ENCODE results near the gene CX3CR1. TPM values are rescaled to one million over a fixed set of nuclear protein-coding genes. Genes with fewer than 3 reads are reported as not detected.
A peak's percentile ranks its signal among the peaks of the same experiment; 100 is the strongest.

CX3CR1 gene
- total and polyA plus RNA-seq, 2 donors, result 0.24 to 5.6 TPM

DNA sequence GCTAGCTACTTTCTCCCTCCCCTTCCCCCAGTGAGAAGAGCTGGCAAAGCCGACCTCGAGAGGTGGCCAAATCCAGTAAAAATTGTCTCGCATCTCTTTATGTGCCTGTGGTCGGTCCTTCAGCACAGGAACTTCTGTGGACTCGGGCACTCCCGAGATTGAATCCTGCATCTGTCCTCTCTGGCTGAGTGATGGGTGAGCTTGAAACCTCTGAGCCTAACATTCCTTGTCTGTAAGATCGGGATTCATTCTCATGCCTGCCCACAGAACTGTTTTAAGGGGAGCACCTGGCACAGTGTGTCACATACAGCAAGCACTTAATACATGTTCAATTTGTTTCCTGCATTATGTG lies 11.3 kb downstream of the CX3CR1 start:
- H3K27ac ChIP-seq (ENCODE audit: low read depth), result no peak overlapping the region
- no peak for DNase-seq (ENCODE audit: extremely low spot score)
- WGBS, result 62% methylated on average over 7 of the region's 7 CpGs
- H3K4me1 ChIP-seq (ENCODE audit: insufficient read depth), result no peaks in the 10 kb centered on the region
- H3K4me3 ChIP-seq (ENCODE audit: low read depth, low read length), result no peak overlapping the region
- H3K36me3 ChIP-seq (ENCODE audit: insufficient read depth), result no peaks in the 10 kb centered on the region

DNA sequence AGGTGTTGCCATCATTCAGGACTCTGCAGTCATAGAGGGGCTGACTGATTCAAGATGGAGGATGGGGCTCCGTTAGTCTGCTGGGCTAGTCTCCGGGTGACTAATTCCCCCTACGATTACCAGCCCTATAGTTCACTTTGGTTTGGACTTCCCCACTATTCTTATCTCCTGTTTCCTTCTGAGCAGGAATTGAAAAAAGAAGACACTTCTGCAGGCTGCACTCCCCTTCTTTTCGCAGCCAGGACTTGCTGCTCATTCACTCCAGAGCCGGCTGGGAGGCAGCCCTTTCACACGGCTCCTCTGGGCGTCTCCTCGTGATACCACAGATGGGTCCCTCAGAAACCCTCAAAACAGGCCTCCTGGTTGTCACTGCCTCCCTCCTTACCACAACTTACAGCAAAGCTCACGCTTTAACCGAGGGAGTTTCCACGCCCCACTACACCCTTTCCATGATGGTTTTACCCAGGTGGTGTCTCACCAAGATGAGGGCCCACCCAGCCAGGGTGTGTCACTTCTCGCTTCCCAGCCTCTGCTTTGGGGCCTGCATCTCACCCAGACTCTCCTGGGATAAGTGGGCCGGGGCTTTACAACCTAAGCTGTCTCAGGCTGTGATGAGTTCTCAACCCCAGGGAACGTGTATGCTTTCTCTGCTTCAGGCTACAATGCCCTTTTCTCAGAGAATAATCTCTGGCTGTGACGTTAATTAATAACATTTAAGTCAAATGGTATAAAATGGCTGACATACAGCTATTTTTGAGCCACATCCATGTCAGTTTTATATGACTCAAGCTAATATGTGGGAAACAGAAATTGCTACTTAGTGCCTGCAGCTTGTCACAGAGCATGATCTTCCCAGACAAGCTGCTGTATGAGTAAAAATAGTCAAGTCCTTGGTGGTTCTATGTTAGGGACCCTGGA lies 11.9 kb downstream of the CX3CR1 start:
- no peak for DNase-seq (ENCODE audit: extremely low spot score)
- Histone ChIP-seq H3K4me3 (ENCODE audit: low read depth, low read length) (no peak overlapping the region), H3K27ac (ENCODE audit: low read depth) (no peak overlapping the region), H3K4me1 (ENCODE audit: insufficient read depth) (no peaks in the 10 kb centered on the region), H3K36me3 (ENCODE audit: insufficient read depth) (no peaks in the 10 kb centered on the region)
- WGBS, result 65% methylated on average over 15 of the region's 15 CpGs

DNA sequence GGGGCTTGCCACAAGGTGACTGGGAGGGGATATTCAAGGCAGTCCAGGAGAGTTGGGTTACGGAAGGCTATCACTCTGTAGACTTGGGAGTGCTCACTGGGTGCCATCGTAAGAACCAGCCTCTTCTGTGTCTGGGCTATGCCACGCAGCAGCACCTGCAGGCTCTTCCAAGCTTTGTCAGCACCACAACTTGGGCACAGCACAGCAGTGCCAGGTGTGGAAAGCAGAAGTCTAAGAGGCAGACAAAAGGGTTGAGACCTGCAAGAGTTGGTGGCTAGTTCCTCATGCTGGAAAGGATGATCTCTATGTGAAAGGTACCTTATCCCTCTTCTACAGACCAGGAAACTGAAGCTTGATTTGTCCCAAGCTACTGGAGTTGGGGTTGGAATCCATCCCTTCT lies 15.8 kb downstream of the CX3CR1 start:
- 94% methylated on average over 3 of the region's 3 CpGs for WGBS
- Histone ChIP-seq H3K36me3 (ENCODE audit: insufficient read depth) (no peaks in the 10 kb centered on the region), H3K4me3 (ENCODE audit: low read depth, low read length) (no peak overlapping the region), H3K4me1 (ENCODE audit: insufficient read depth) (no peaks in the 10 kb centered on the region), H3K27ac (ENCODE audit: low read depth) (no peak overlapping the region)
- no peak for DNase-seq (ENCODE audit: extremely low spot score)

DNA sequence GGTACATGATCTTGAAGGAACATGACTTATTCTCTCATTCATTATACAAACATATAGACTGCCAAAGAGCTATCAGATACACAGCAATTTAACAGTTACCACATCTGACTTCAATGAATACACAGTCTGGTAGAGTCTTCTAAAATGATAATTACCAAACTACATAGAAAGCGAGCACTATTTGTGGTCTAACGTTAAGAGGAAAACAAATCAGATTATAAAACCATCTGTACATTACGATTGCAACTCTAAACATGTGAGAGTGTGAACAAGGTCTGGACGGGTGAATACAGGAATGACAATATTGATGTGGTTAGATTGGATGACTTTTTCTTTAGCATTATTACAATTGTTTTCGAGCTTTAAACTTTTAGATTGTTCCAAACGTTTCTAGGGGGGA lies 16.3 kb downstream of the CX3CR1 start:
- Histone ChIP-seq H3K4me1 (ENCODE audit: insufficient read depth) (no peaks in the 10 kb centered on the region), H3K4me3 (ENCODE audit: low read depth, low read length) (no peak overlapping the region), H3K36me3 (ENCODE audit: insufficient read depth) (no peaks in the 10 kb centered on the region), H3K27ac (ENCODE audit: low read depth) (no peak overlapping the region)
- WGBS, result 66% methylated on average over 6 of the region's 6 CpGs
- DNase-seq (ENCODE audit: extremely low spot score), result no peak

DNA sequence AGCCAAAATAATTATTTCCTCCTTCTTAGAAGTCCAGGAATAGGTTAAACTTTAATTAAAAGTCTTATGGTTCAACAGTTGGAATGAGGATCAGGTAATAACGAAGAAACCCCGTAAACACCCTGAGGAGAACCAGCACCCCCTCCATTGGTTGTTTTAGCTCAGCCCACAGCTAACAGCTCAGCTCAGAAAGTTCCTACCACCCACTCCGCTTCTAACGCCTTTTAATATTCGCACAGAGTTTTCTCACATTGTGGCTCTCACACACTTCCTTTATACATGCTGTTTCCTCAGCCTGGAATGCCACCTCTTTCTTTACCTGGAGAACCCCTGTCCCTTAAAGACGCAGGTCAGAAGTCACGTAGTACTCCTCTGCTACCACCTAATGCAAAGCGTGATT lies 17.0 kb downstream of the CX3CR1 start:
- Histone ChIP-seq H3K4me3 (ENCODE audit: low read depth, low read length) (no peak overlapping the region), H3K27ac (ENCODE audit: low read depth) (no peak overlapping the region), H3K36me3 (ENCODE audit: insufficient read depth) (no peaks in the 10 kb centered on the region), H3K4me1 (ENCODE audit: insufficient read depth) (no peaks in the 10 kb centered on the region)
- WGBS, result 74% methylated on average over 8 of the region's 8 CpGs
- DNase-seq (ENCODE audit: extremely low spot score), result no peak

DNA sequence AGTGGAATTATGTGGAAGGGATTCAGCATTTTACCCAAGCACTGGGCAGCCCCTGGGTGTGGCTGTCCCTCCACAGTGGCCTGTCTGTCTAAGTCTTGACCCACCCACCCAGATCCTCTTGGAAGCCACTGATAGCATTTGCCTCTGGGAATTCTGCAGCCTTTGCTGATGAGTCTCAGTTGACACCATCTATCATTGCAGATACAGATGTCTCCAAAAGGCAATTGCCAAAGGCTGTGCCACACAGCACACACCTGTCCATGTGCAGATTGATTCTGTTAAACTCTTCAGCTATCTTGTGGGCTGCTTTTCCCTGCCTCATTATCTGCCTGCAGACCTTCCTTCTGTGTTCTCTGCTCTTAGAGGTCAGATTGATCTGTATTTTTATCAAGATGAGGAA lies 18.1 kb downstream of the CX3CR1 start:
- no peak for DNase-seq (ENCODE audit: extremely low spot score)
- H3K36me3 ChIP-seq (ENCODE audit: insufficient read depth), result no peaks in the 10 kb centered on the region
- H3K4me3 ChIP-seq (ENCODE audit: low read depth, low read length), result no peak overlapping the region
- H3K27ac ChIP-seq (ENCODE audit: low read depth), result no peak overlapping the region
- no peaks in the 10 kb centered on the region for H3K4me1 ChIP-seq (ENCODE audit: insufficient read depth)

DNA sequence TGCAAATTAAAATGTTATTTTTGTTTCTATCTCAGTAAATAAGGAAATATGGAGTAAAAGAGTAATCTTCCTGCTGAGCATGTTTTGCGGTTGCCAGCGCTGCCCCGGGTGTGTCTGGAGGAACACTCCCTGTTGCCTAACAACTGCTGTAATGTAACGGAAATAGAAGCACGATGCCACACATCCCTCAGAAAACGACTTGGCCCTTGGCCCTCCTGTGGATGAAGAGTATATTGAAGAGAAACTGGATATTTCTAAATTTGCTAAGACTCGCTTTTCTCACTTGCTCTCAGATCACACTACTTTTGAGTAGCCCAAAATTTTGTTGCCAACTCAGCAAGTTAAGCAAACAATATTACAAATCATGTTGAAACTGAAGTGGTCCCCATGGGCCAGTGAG lies 18.9 kb downstream of the CX3CR1 start:
- Histone ChIP-seq H3K36me3 (ENCODE audit: insufficient read depth) (no peaks in the 10 kb centered on the region), H3K4me3 (ENCODE audit: low read depth, low read length) (no peak overlapping the region), H3K4me1 (ENCODE audit: insufficient read depth) (no peaks in the 10 kb centered on the region), H3K27ac (ENCODE audit: low read depth) (no peak overlapping the region)
- peak; percentile 17 for DNase-seq (ENCODE audit: extremely low spot score)
- 5% methylated on average over 7 of the region's 7 CpGs for WGBS

DNA sequence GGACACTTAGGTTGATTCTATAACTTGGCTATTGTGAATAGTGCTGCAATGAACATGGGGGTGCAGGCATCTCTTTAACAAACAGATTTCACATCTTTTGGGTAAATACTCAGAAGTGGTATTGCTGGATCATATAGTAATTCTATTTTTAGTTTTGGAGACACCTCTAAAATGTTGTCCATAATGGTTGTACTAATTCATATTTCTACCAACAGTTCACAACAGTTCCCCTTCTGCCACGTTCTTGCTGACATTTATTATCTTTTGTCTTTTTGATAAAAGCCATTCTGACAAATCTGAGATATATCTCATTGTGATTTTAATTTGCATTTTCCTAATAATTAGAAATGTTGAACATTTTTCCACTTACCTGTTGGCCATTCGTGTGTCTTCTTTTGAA lies 19.5 kb downstream of the CX3CR1 start:
- Histone ChIP-seq H3K4me1 (ENCODE audit: insufficient read depth) (no peaks in the 10 kb centered on the region), H3K4me3 (ENCODE audit: low read depth, low read length) (no peak overlapping the region), H3K36me3 (ENCODE audit: insufficient read depth) (no peaks in the 10 kb centered on the region), H3K27ac (ENCODE audit: low read depth) (no peak overlapping the region)
- WGBS, result 83% methylated on average over 2 of the region's 2 CpGs
- no peak for DNase-seq (ENCODE audit: extremely low spot score)

DNA sequence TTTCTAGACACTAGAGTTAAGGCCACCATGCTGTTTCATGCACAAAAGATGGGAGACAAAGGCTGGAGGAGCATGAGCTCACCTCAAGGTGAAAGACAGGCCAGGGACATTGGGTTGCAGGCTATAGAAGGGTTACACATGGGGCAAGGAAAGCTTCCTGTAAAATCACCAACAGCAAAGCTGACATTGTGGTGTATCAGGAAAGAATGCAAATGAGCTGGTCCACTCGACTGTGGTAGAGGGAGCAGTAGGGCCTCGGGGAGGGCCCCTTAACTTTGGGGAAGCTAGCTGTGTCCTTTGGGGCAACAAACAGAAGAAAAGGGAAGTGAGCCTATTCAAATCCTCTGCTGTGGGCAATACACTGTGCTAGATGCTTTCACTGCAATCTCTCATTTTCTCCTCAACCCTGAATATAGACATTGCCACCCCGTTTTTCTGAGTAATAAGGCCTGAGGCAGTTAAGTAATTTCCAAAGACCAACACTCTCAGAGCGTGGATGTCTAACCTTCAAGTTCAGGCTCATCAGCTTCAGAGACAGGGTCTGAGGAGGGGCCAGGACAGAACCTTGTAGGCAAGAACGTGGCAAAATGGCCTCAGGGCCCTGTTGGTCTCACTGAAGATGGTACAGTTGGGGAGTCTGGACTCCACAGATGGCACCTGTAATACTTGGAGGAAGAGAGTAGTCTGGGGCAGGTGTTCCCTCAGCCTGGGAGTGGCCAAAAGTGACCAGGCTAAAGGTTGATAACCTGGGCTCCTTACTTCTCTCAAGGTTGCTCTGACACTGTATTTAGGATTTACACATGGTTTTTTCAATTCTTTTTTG lies 24.1 kb downstream of the CX3CR1 start:
- H3K4me3 ChIP-seq (ENCODE audit: low read depth, low read length), result no peak overlapping the region
- H3K4me1 ChIP-seq (ENCODE audit: insufficient read depth), result no peaks in the 10 kb centered on the region
- no peak overlapping the region for H3K27ac ChIP-seq (ENCODE audit: low read depth)
- 60% methylated on average over 5 of the region's 5 CpGs for WGBS
- H3K36me3 ChIP-seq (ENCODE audit: insufficient read depth), result no peaks in the 10 kb centered on the region
- DNase-seq (ENCODE audit: extremely low spot score), result no peak

DNA sequence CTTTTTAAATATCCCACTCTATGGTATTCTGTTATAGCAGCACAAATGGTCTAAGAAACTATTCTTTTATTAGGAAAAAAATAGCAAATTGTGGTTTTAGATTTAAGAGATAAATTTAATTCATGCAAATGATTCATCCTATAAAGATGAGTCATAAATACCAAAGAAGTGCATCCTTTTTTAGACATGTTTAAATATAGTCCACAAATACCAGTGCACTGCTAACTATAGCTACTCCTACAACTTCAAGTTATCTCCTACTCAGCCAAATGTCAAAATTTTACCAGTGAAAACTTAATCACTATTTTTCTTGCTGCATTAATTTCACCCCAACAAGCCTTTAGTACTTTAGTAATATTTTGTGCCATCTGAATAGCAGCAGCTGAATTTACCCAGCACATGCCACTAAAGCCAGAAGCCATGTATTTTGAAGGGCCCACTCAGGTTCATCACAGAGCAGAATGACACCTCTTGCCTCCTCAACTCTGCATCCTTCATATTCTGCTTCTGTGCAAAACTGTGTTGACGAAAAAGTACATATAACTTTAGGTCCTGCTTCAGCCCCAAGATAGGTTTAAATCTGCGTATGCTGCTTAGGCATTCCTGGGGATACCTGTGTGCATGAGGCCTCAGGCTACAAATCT lies 24.9 kb downstream of the CX3CR1 start:
- no peak for DNase-seq (ENCODE audit: extremely low spot score)
- 49% methylated on average over 2 of the region's 2 CpGs for WGBS
- Histone ChIP-seq H3K36me3 (ENCODE audit: insufficient read depth) (no peaks in the 10 kb centered on the region), H3K4me3 (ENCODE audit: low read depth, low read length) (no peak overlapping the region), H3K27ac (ENCODE audit: low read depth) (no peak overlapping the region), H3K4me1 (ENCODE audit: insufficient read depth) (no peaks in the 10 kb centered on the region)

DNA sequence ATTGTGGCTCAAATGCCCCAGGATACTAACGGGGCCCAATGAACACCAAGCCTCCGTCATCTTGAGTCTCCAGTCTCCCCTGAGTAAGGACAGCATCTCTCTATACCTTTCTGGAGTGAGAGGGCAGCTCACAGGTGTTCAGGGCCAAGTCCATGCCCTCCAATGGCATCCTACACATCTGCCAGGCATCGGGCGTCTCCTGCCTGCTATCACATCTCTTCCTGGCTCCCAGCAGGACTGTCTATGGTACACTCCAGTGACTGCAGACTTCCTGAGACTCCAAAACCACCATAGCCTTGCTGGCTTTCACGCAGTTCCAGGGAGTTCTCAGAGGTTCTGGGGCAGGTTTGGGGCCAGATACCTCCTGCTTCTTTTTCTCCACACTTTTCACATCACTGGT lies 28.3 kb downstream of the CX3CR1 start:
- Histone ChIP-seq H3K4me3 (ENCODE audit: low read depth, low read length) (no peak overlapping the region), H3K4me1 (ENCODE audit: insufficient read depth) (no peaks in the 10 kb centered on the region), H3K36me3 (ENCODE audit: insufficient read depth) (no peaks in the 10 kb centered on the region), H3K27ac (ENCODE audit: low read depth) (no peak overlapping the region)
- DNase-seq (ENCODE audit: extremely low spot score), result no peak
- WGBS, result 93% methylated on average over 5 of the region's 5 CpGs

DNA sequence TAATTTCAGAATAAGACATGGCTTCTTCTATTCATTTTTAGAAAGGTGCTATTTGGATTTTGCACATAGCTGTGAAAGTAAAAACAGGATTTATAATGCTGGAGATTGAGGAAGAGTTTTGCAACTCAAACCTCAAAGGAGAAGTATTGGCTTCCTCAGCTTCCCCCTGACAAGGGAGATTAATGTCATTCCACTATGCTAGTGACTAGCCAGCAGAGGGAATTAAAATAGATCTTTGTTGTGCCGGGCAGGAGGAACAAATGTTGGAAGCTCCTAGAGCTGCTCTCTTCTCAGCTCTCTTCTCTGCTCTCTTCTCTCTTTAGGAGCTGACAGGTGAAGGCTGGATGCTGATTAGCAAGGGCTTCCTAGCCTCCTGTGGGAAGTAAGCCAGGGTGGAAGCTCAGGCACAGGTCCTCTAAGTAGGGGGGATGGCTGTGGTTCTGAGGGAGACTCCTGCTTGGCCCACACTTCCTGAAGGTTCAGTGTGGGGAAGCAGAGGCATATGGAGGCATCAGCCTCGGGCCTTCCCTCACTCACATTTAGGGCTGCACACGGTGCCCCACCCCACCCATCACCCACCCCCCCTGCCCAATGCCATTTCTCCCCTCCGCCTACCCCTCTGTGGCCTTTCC lies 29.6 kb downstream of the CX3CR1 start:
- no peak for DNase-seq (ENCODE audit: extremely low spot score)
- WGBS, result 46% methylated on average over 4 of the region's 4 CpGs
- H3K4me1 ChIP-seq (ENCODE audit: insufficient read depth), result no peaks in the 10 kb centered on the region
- no peaks in the 10 kb centered on the region for H3K36me3 ChIP-seq (ENCODE audit: insufficient read depth)
- no peak overlapping the region for H3K4me3 ChIP-seq (ENCODE audit: low read depth, low read length)
- no peak overlapping the region for H3K27ac ChIP-seq (ENCODE audit: low read depth)

DNA sequence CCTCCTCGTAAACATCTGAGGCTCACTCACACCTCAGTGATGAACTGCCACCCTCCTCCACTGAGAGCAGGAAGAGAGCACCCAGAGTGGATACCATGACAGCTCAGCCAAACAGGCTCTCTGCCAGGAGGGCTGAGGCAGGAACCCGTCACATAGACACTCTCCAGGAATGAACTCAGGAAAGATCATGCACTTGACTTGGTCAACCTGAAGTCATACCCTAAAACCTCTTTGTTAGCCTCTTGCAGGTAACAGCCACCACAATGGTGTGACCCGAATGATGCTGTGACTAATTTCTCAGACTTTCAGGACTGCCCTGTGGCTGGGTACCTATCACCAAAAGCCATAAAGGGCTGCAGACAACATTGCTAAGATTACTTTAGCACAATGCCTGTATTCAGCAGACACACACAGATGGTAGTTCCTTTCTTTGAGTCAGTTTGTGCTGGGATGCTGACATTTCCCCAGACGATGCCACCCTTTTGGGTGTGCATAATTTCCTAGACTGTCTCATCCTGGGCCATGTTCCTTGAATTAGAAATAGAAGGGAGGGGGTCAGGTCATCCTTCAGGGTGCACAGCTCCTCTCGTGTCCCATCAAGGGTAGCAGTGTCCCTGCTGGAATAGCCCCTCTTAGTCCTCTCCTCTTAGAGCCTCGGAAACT lies 30.3 kb downstream of the CX3CR1 start:
- WGBS, result 57% methylated on average over 6 of the region's 6 CpGs
- Histone ChIP-seq H3K4me3 (ENCODE audit: low read depth, low read length) (no peak overlapping the region), H3K4me1 (ENCODE audit: insufficient read depth) (no peaks in the 10 kb centered on the region), H3K36me3 (ENCODE audit: insufficient read depth) (no peaks in the 10 kb centered on the region), H3K27ac (ENCODE audit: low read depth) (no peak overlapping the region)
- no peak for DNase-seq (ENCODE audit: extremely low spot score)
